NCI-H2029 treated with DMSO at 0.1 percent for 48 hours (cell line): ENCODE data around the gene BLID.

Source experiments
- DNase-seq: peaks from one replicate; lab custom pipeline; 2025; lab: John Stamatoyannopoulos, UW

BLID gene

GRCh38 chr11:122081073-122081472 lies 34.9 kb downstream of the BLID start:
- no peak for DNase-seq

- no peak for DNase-seq
These were observed 38.6 kb downstream of the BLID start for GRCh38 chr11:122077459-122077858.

GRCh38 chr11:122076512-122077120 lies 39.4 kb downstream of the BLID start:
- DNase-seq = no peak

- DNase-seq = no peak
These were observed 41.0 kb downstream of the BLID start for GRCh38 chr11:122075016-122075415.

- DNase-seq = no peak
These were observed 42.0 kb downstream of the BLID start for GRCh38 chr11:122074022-122074421.

- no peak for DNase-seq
These were observed 44.3 kb downstream of the BLID start for GRCh38 chr11:122071709-122072202.

GRCh38 chr11:122069707-122070360 lies 46.2 kb downstream of the BLID start:
- no peak for DNase-seq

GRCh38 chr11:122068837-122069236 lies 47.2 kb downstream of the BLID start:
- no peak for DNase-seq

- no peak for DNase-seq
These were observed 47.9 kb downstream of the BLID start for GRCh38 chr11:122068141-122068540.
